ENCODE data around the gene CELF5.

CELF5 gene

DNA sequence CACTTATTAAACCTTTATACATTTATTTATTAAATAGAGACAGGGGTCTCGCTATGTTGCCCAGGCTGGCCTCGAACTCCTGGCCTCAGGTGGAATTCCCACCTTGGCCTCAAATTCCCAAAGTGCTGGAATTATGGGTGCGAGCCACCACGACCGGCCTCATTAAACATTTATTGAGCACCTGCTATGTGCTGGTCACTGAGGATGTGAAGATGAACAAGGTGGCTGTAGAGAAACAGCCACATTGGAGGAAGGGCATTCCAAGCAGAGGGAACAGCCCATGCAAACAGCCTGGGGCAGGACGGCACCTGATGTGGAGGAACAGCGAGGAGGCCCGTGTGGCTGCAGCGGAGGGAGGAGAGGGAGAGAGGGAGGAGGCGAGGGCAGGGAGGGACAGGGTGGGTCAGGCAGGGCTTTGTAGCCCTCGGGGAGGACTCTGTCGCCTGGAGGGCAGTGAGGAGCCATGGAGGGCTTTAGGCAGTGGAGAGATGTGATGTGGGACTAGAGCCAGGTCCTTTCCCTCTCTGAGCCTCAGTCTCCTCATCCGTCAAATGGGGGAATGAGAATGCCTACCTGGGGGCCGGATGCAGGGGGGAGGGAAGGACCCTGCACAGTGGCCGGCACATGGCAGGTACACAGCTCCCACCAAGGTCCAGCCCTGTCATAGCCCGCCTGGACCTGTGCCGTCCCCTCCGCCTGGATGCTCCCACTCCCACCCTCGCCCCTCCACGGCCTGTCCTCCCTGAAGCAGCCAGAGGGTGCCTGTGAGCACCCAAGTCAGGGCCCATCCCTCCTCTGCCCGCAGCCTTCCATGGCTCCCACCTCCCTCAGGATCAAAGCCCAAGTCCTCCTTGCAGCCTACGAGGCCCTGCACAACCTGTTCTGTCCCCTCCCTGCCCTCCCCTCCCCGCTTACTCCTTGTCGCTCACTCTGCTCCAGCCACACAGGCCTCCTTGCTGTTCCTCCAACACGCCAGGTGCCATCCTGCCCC is 120.4 kb downstream of the CELF5 start:
- DNase-seq (ENCODE audit: low read depth): no peak

DNA sequence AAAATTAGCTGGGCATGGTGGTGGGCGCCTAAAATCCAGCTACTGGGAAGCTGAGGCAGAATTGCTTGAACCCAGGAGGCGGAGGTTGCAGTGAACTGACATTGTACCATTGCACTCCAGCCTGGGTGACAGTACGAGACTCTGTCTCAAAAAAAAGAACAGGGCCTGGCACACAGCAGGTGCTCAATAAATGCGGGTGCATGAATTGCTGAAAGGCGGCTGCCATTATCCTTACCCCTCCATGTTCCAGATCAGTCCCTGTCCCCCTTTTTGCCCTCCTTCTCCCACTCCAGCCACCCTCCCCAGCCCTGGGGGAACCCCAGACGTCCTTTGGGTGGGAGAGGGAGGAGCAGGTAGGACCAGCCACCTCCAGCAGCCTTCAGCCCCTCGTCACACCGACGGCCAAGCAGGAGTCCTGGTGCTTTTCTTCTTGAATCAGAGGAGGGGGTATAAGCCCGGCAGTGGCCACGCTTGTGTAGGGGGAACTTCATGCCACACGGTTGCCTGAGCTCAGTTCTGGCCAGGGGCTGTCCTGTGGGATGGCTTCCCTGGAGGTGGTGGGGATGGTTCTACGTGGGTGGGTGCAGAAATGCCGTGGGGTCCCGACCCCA is 121.5 kb downstream of the CELF5 start:
- DNase-seq (ENCODE audit: low read depth): no peak

Data from GM04503 (cell line).